Keratinocyte (primary cell): ENCODE data around the gene CYP46A1. TPM values are rescaled to one million over a fixed set of nuclear protein-coding genes. Genes with fewer than 3 reads are reported as not detected.

ENCODE experiments used
- DNase-seq: peaks from one replicate; pipeline ENCODE4 v3.0.0-alpha.2; 2011; ENCODE audit warnings: low read depth, missing footprints, low spot score
- FAIRE-seq: peaks from 2 replicates; lab custom pipeline; 2011; peaks lifted over from hg19 to GRCh38; lab: Jason Lieb, UNC
- H2AFZ ChIP-seq: 2 replicates; pipeline ENCODE4 v1.6.0; 2012; ENCODE audit warnings: low read length, control low read depth, inconsistent platforms; ENCODE audit not compliant: control insufficient read depth
- H3K27ac ChIP-seq: 2 replicates; pipeline ENCODE4 v1.5.1; 2011; ENCODE audit warnings: low read length; ENCODE audit not compliant: control insufficient read depth, insufficient read depth
- H3K27me3 ChIP-seq: 3 replicates; pipeline ENCODE4 v1.6.0; 2011; ENCODE audit warnings: low read length; ENCODE audit not compliant: control insufficient read depth, insufficient read depth; ENCODE audit errors: extremely low read depth
- H3K36me3 ChIP-seq, 2 experiments: 2 replicates in 1 of 2; 3 replicates in 1 of 2; pipeline ENCODE4 v1.5.1; 2011; ENCODE audit warnings: low read length in 2 of 2, mild to moderate bottlenecking in 1 of 2; ENCODE audit not compliant: control insufficient read depth in 2 of 2, insufficient read depth in 2 of 2; ENCODE audit errors: extremely low read depth in 1 of 2
- H3K4me1 ChIP-seq: 3 replicates; pipeline ENCODE4 v1.5.1; 2011; ENCODE audit warnings: low read length; ENCODE audit not compliant: control insufficient read depth, insufficient read depth; ENCODE audit errors: extremely low read depth
- H3K4me2 ChIP-seq: 3 replicates; pipeline ENCODE4 v1.6.0; 2011; ENCODE audit warnings: low read depth, low read length; ENCODE audit not compliant: control insufficient read depth, insufficient read depth; ENCODE audit errors: extremely low read depth
- H3K4me3 ChIP-seq, 3 experiments: fragments of 200-600 bp in 1 of 3; sonication (generic) in 1 of 3; 2 replicates in 2 of 3; 3 replicates in 1 of 3; pipeline ENCODE4 v1.5.1; 2011 to 2016; ENCODE audit warnings: low read length in 3 of 3, mild to moderate bottlenecking in 3 of 3, control low read depth in 2 of 3, inconsistent platforms in 1 of 3, low read depth in 1 of 3, mixed read lengths in 1 of 3, mixed run types in 1 of 3, moderate library complexity in 1 of 3; ENCODE audit not compliant: control insufficient read depth in 2 of 3, insufficient read depth in 2 of 3; ENCODE audit errors: extremely low read depth in 1 of 3
- H3K79me2 ChIP-seq: 2 replicates; pipeline ENCODE4 v1.6.0; 2012; ENCODE audit warnings: low read length; ENCODE audit not compliant: control insufficient read depth, insufficient read depth
- H3K9ac ChIP-seq: 3 replicates; pipeline ENCODE4 v1.6.0; 2011; ENCODE audit warnings: low read length; ENCODE audit not compliant: control insufficient read depth, insufficient read depth; ENCODE audit errors: extremely low read depth
- H3K9me1 ChIP-seq: 3 replicates; pipeline ENCODE4 v1.6.0; 2011; ENCODE audit warnings: low read length; ENCODE audit not compliant: control insufficient read depth, insufficient read depth; ENCODE audit errors: extremely low read depth
- H3K9me3 ChIP-seq: 2 replicates; pipeline ENCODE4 v1.5.1; 2012; ENCODE audit warnings: low read depth, low read length; ENCODE audit not compliant: control insufficient read depth
- H4K20me1 ChIP-seq: 3 replicates; pipeline ENCODE4 v1.6.0; 2011; ENCODE audit warnings: low read length; ENCODE audit not compliant: control insufficient read depth, insufficient read depth; ENCODE audit errors: extremely low read depth
- CTCF ChIP-seq, 3 experiments: IDR thresholded peaks in 1 of 3; conservative IDR thresholded peaks in 1 of 3; optimal IDR thresholded peaks in 1 of 3; 2 replicates in 2 of 3; 3 replicates in 1 of 3; pipeline versions ENCODE3 to v1.5.1; 2011; ENCODE audit warnings: low read length in 3 of 3, mild to moderate bottlenecking in 3 of 3, moderate library complexity in 2 of 3, control low read depth in 1 of 3, inconsistent platforms in 1 of 3; ENCODE audit not compliant: insufficient read depth in 2 of 3; ENCODE audit errors: extremely low read depth in 1 of 3
- EZH2 ChIP-seq: IDR thresholded peaks from one replicate; pipeline ENCODE4 v1.6.1; 2012; ENCODE audit warnings: inconsistent platforms, mild to moderate bottlenecking, low read length, moderate library complexity
- dilution Hi-C: fragments of 300-500 bp; cut with MboI; formaldehyde crosslinking; loops from one replicate; pipeline ENCODE4 v1.7.0; 2020; ENCODE audit warnings: low sequenced_read_pairs; ENCODE audit not compliant: extremely low pct_ligation_motif_present
- polyA plus RNA-seq, 5 experiments: library from polyadenylated mRNA; depleted of rRNA in 3 of 5; stranded (reverse) in 3 of 5; stranded (forward) in 1 of 5; unstranded in 1 of 5; fragments of >200 nt; gene quantifications; 1 replicate in 1 of 5; 2 replicates in 3 of 5; 3 replicates in 1 of 5; pipeline versions ENCODE4 v1.2.1 to v1.2.3, GENCODE V29; 2011 to 2012; ENCODE audit warnings: missing spikeins in 2 of 5, low read depth in 1 of 5, low replicate concordance in 1 of 5

The CYP46A1 gene
- polyA plus RNA-seq, 1 donor (not counting 4 experiments of a cell fraction or from before 2014, with no cell fraction given): 0.01 TPM

GRCh38 chr14:99687284-99688209 lies 3.4 kb downstream of the CYP46A1 start:
- dilution Hi-C loops: no loop called here
- no peaks in the 10 kb centered on the region for H3K36me3 ChIP-seq

GRCh38 chr14:99688210-99688581 lies 4.1 kb downstream of the CYP46A1 start:
- Histone ChIP-seq H3K9me1 (no peaks in the 10 kb centered on the region), H3K9me3 (no peaks in the 10 kb centered on the region), H3K9ac (no peak overlapping the region), H3K79me2 (no peaks in the 10 kb centered on the region), H3K36me3 (no peaks in the 10 kb centered on the region), H3K4me1 (peaks cover under 1% of the 10 kb centered on the region), H2AFZ (no peak overlapping the region), H3K4me3 (no peak overlapping the region), H3K4me2 (no peak overlapping the region), H3K27ac (no peak overlapping the region), H3K27me3 (peaks cover 20% of the 10 kb centered on the region), H4K20me1 (no peaks in the 10 kb centered on the region)
- dilution Hi-C loops: no loop called here
- TF ChIP-seq EZH2 (no peak), CTCF (optimal IDR thresholded peaks at IDR 0.05 in 1 of 3, IDR thresholded peaks at IDR 0.05 in 1 of 3, conservative IDR thresholded peaks at IDR 0.05 in 1 of 3; ENCODE audit: extremely low read depth in 1 of 3, insufficient read depth in 2 of 3, low read length in 3 of 3) (no peak)
- FAIRE-seq: no peak
- DNase-seq: no peak

More at GRCh38 chr14:99687284-99688209, 3.4 kb downstream of the CYP46A1 start:
- Histone ChIP-seq H2AFZ (no peak overlapping the region), H3K9ac (no peak overlapping the region), H3K4me3 (no peak overlapping the region), H3K9me1 (no peaks in the 10 kb centered on the region), H3K27me3 (peaks cover 20% of the 10 kb centered on the region), H3K79me2 (no peaks in the 10 kb centered on the region), H4K20me1 (no peaks in the 10 kb centered on the region), H3K27ac (no peak overlapping the region), H3K9me3 (no peaks in the 10 kb centered on the region), H3K4me1 (peaks cover 5% of the 10 kb centered on the region), H3K4me2 (no peak overlapping the region)
- FAIRE-seq (no peak), DNase-seq (no peak)
- TF ChIP-seq EZH2: no peak
- peak; percentile 64 to 84 (median 77) for TF ChIP-seq CTCF (optimal IDR thresholded peaks at IDR 0.05 in 1 of 3, IDR thresholded peaks at IDR 0.05 in 1 of 3, conservative IDR thresholded peaks at IDR 0.05 in 1 of 3; ENCODE audit: extremely low read depth in 1 of 3, insufficient read depth in 2 of 3, low read length in 3 of 3)
